ENCODE measurements around the gene NVL. TPM values are rescaled to one million over a fixed set of nuclear protein-coding genes. Genes with fewer than 3 reads are reported as not detected.

Gene NVL
- total RNA-seq, 1 experiment from 2014 or later, result 45.0 TPM

- ChIA-PET POLR2A (no interaction called here), CTCF (no interaction called here)
- H3K4me1 ChIP-seq, result no peaks in the 10 kb centered on the region
- TF ChIP-seq CTCF (IDR thresholded peaks at IDR 0.05; ENCODE audit: insufficient read depth in 1 of 2, low read depth in 1 of 2, low read length in 1 of 2, severe bottlenecking in 1 of 2, unreplicated experiment in 1 of 2), result no peak
- no TSS peak for BruUV-seq (replicated peaks)
- Mint-ChIP-seq H3K36me3 (ENCODE audit: insufficient read depth, unreplicated experiment) (peaks cover 36% of the 10 kb centered on the region), H3K27ac (ENCODE audit: unreplicated experiment) (no peak overlapping the region), H3K4me1 (ENCODE audit: low read depth, unreplicated experiment) (no peaks in the 10 kb centered on the region), H3K9me3 (ENCODE audit: unreplicated experiment) (no peaks in the 10 kb centered on the region), H3K4me3 (ENCODE audit: unreplicated experiment) (no peak overlapping the region), H3K27me3 (ENCODE audit: insufficient read depth, unreplicated experiment) (no peaks in the 10 kb centered on the region)
- H3K36me3 ChIP-seq (ENCODE audit: control insufficient read depth, insufficient read depth, low read length), result no peaks in the 10 kb centered on the region; the same call in 1 of the 2 replicates
- no peak for DNase-seq
- H3K4me3 ChIP-seq (ENCODE audit: low read depth, low read length), result no peak overlapping the region
- intact Hi-C loops (cut with micrococcal nuclease; ENCODE audit: unreplicated experiment), result no loop called here
- no peaks in the 10 kb centered on the region for H3K9me3 ChIP-seq
- H3K27me3 ChIP-seq (replicated peaks; ENCODE audit: control insufficient read depth, insufficient read depth, low read length), result no peaks in the 10 kb centered on the region
Measured at GRCh38 chr1:224287714-224288113, 42.3 kb downstream of the NVL start.

- no peak for TF ChIP-seq CTCF (IDR thresholded peaks at IDR 0.05; ENCODE audit: insufficient read depth in 1 of 2, low read depth in 1 of 2, low read length in 1 of 2, severe bottlenecking in 1 of 2, unreplicated experiment in 1 of 2)
- Mint-ChIP-seq H3K27ac (ENCODE audit: unreplicated experiment) (no peak overlapping the region), H3K36me3 (ENCODE audit: insufficient read depth, unreplicated experiment) (peaks cover 59% of the 10 kb centered on the region), H3K4me3 (ENCODE audit: unreplicated experiment) (no peak overlapping the region), H3K9me3 (ENCODE audit: unreplicated experiment) (no peaks in the 10 kb centered on the region), H3K4me1 (ENCODE audit: low read depth, unreplicated experiment) (no peaks in the 10 kb centered on the region), H3K27me3 (ENCODE audit: insufficient read depth, unreplicated experiment) (no peaks in the 10 kb centered on the region)
- no peaks in the 10 kb centered on the region; the same call in 1 of the 2 replicates for H3K4me1 ChIP-seq
- H3K36me3 ChIP-seq (ENCODE audit: control insufficient read depth, insufficient read depth, low read length), result no peaks in the 10 kb centered on the region
- no peaks in the 10 kb centered on the region for H3K27me3 ChIP-seq (replicated peaks; ENCODE audit: control insufficient read depth, insufficient read depth, low read length)
- POLR2A ChIA-PET, result no interaction called here
- CTCF ChIA-PET, result no interaction called here
- no peaks in the 10 kb centered on the region for H3K9me3 ChIP-seq
- no peak overlapping the region for H3K4me3 ChIP-seq (ENCODE audit: low read depth, low read length)
- intact Hi-C loops (cut with micrococcal nuclease; ENCODE audit: unreplicated experiment), result no loop called here
- no peak for DNase-seq
- no TSS peak for BruUV-seq (replicated peaks)
Measured at GRCh38 chr1:224282140-224282539, 47.8 kb downstream of the NVL start.

GRCh38 chr1:224276771-224277487 is 53.0 kb downstream of the NVL start:
- no peaks in the 10 kb centered on the region for H3K9me3 Mint-ChIP-seq (ENCODE audit: unreplicated experiment)
- intact Hi-C loops (cut with micrococcal nuclease; ENCODE audit: unreplicated experiment), result no loop called here
- POLR2A ChIA-PET, result no interaction called here
- no TSS peak for BruUV-seq (replicated peaks)
- peaks cover 65% of the 10 kb centered on the region for H3K36me3 Mint-ChIP-seq (ENCODE audit: insufficient read depth, unreplicated experiment)
- CTCF ChIA-PET, result no interaction called here
- H3K27ac Mint-ChIP-seq (ENCODE audit: unreplicated experiment), result no peak overlapping the region
- H3K4me3 ChIP-seq (ENCODE audit: low read depth, low read length), result no peak overlapping the region
- no peaks in the 10 kb centered on the region for H3K9me3 ChIP-seq
- H3K4me1 Mint-ChIP-seq (ENCODE audit: low read depth, unreplicated experiment), result no peaks in the 10 kb centered on the region
- H3K27me3 ChIP-seq (replicated peaks; ENCODE audit: control insufficient read depth, insufficient read depth, low read length), result no peaks in the 10 kb centered on the region
- H3K36me3 ChIP-seq (ENCODE audit: control insufficient read depth, insufficient read depth, low read length), result no peaks in the 10 kb centered on the region
- H3K27me3 Mint-ChIP-seq (ENCODE audit: insufficient read depth, unreplicated experiment), result no peaks in the 10 kb centered on the region
- no peak for TF ChIP-seq CTCF (IDR thresholded peaks at IDR 0.05; ENCODE audit: insufficient read depth in 1 of 2, low read depth in 1 of 2, low read length in 1 of 2, severe bottlenecking in 1 of 2, unreplicated experiment in 1 of 2)
- no peak for DNase-seq
- no peaks in the 10 kb centered on the region for H3K4me1 ChIP-seq
- no peak overlapping the region for H3K4me3 Mint-ChIP-seq (ENCODE audit: unreplicated experiment)

Measured in Caco-2 (cell line).